Measurements from ENCODE around the gene TERC.

- TF ChIP-seq, protein P1, sequence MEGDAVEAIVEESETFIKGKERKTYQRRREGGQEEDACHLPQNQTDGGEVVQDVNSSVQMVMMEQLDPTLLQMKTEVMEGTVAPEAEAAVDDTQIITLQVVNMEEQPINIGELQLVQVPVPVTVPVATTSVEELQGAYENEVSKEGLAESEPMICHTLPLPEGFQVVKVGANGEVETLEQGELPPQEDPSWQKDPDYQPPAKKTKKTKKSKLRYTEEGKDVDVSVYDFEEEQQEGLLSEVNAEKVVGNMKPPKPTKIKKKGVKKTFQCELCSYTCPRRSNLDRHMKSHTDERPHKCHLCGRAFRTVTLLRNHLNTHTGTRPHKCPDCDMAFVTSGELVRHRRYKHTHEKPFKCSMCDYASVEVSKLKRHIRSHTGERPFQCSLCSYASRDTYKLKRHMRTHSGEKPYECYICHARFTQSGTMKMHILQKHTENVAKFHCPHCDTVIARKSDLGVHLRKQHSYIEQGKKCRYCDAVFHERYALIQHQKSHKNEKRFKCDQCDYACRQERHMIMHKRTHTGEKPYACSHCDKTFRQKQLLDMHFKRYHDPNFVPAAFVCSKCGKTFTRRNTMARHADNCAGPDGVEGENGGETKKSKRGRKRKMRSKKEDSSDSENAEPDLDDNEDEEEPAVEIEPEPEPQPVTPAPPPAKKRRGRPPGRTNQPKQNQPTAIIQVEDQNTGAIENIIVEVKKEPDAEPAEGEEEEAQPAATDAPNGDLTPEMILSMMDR (optimal IDR thresholded peaks at IDR 0.05 in 1 of 3, IDR thresholded peaks at IDR 0.05 in 1 of 3, conservative IDR thresholded peaks at IDR 0.05 in 1 of 3; ENCODE audit: extremely low read depth in 1 of 3, insufficient read depth in 2 of 3, low read length in 3 of 3), result no peak
- no peak for TF ChIP-seq EZH2 (IDR thresholded peaks at IDR 0.05; ENCODE audit: low read length)
Observed at GRCh38 chr3:169787791-169788190, 22.9 kb upstream of the TERC start.
